Stimulated activated CD4-positive, alpha-beta T cell treated with anti-CD3 and anti-CD28 coated beads, Interleukin-12 subunit alpha, Interleukin-12 subunit beta, amount 100 ng/mL, for 24 hours (primary cell): ENCODE measurements around the gene C1GALT1C1.
"Not testable (repeated sequence)": the region's sequence is repeated elsewhere in the genome, so short reads cannot be mapped to it uniquely, and the experiment has no call there.

ENCODE experiments used
- DNase-seq, 2 experiments: peaks; one replicate each; pipeline ENCODE4 v3.0.0-alpha.2; 2020; ENCODE audit warnings: low read depth in 2 of 2

Gene C1GALT1C1

DNA sequence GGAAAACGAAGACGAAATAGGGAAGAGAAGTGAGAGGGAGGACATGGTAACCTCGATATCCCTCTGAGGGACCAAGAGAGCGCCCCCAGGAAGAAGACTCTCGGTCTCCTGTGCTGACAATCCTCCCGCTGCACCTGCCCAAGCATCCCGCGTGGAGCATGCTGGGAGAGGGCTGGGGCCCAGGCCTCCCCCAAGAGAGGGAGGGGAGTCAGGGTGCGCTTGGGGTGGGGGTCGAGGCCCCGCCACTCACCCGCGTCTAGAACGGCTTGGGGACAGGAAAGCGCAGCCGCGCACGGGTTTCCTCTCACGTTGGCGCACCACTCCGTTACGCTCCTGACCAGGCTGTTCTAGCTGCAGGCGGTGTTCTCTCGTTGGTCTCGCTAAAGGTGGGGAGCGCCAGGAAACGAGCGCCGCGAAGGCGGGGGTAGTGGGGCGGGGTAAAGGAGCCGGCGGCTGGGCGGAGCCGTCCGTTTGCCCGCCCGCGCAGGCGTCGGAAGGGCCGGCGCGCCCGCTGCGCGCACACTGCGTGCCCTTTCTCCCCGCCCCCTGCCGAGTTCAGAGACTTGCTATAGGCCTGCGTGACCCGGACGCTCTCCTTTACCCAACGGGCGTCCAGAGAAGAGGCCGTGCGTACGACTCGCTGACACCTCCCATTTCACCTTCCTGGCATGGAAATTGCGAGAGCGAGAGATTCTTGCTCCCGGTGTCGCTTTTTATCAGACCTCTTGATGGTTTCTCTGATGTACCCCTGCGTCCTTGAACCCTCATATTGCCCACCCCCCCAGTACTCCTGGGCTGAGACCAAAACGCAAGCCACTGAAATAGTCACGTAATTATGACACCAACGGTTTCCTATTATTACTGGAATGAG lies at the start of gene C1GALT1C1:
Gene C1GALT1C1 (minus strand): TSS at position 388 of the 871 bp plus-strand sequence. CDS start 2,888 bp downstream, outside the sequence.
- peak; percentile 78 to 79 for DNase-seq

DNA sequence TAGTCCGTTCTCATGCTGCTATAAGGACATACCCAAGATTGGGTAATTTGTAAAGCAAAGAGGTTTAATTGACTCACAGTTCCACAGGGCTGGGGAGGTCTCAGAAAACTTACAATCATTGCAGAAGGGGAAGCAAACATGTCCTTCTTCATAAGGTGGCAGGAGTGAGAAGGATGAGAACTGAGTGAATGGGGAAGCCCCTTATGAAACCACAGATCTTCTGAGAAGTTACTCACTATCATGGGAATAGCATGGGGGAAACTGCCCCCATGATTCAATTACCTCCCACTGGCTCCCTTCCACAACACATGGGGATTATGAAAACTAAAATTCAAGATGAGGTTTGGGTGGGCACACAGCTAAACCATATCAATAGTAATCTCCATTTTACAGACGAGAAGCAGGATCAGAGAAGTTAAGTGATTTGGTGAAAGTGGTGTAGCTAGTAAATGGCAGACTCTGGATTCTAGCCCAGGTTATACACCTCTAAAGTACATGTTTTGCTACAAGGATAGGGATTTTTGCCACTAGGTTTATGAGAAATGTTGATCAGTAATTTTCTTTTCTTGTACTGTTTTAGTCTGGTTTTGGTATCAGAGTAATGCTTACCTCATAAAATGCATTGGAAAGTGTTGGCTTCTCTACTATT lies 47.3 kb upstream of the C1GALT1C1 start:
- no peak for DNase-seq

DNA sequence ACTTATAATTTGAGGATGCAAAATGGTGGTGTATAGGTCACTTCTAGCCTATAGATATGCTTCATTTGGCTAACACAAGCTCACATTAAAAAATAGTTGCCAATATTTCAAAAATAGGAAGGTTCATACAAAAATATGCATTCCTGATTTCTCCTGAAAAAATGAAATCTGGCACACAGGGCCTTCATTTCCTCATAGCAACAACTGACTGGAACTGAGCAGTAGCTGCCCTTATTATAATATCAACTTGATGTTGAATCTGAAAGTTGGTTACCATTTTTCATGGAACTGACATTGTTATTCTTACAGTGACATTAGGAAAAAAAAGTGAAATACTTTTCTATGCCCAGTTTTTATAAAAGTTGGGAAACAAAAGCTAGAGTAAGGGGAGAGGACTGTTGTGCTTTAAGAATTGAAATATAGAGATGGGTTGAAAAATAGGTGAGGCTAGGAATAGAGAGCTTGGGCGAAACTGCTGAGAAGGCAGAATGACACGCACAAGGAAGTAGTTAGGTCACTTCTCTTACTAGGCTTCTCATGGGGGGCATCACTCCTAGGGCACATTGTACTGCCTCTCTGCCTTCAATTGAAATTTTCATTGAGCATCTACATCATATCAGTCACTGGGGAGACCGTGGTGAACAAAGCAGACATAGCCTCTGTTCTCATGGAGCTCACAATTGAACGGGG lies 43.1 kb upstream of the C1GALT1C1 start:
- DNase-seq, result no peak

DNA sequence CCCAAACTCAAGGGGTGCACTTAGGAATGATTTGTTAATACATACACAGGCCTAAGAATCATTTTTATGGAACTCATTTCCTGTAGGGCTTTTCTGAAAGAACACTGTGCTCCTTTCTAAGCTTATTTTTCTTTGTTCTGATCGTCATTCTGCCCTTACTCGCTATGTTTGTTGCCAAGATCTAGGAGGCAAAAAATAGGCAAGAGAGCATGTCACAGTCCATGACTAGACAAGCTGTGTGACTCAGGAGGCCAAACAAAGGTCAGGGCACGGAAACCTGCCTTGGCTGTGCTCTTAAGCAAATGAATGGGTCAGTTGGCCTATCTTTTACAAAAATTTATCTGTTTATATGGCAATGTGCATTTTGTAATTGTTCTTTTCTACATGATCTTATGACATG lies 42.5 kb upstream of the C1GALT1C1 start:
- no peak for DNase-seq

DNA sequence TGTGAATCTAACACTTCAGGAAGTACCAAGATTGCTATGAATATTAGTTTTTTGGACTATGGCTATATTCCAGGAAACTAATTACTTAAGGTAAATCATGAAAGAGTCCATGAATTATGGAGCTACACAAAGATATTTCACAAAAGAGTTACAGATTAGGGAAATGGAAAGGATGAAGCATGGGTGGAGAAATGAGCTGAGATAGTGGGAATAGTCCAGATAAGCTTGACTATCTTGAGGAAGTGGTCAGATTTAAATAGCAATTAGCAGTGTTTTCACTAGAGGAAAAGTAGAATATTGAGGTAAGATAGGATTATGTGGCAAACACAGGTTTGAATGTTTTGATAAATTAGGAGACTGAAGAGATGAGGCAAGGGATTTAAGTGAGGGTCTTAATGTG lies 42.1 kb upstream of the C1GALT1C1 start:
- no peak for DNase-seq

DNA sequence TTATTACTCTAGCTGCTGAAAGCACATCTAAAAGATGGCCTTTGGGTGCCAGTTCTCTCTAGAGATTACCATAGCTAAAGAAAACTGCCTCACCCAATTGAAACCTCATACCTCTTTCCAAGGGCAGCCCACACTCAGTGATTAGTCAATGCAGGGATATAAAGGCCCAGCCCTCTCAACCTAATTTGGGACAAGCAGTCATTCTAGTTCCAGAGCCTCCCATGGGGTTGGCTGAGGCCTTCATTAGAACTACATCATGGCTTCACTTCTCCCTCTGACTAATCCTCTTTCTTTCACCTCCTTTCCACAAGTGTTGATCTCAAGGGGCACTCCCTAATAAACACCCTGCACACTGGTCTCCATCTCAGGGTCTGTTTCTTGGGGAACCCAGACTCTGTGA lies 38.5 kb upstream of the C1GALT1C1 start:
- DNase-seq, result no peak

DNA sequence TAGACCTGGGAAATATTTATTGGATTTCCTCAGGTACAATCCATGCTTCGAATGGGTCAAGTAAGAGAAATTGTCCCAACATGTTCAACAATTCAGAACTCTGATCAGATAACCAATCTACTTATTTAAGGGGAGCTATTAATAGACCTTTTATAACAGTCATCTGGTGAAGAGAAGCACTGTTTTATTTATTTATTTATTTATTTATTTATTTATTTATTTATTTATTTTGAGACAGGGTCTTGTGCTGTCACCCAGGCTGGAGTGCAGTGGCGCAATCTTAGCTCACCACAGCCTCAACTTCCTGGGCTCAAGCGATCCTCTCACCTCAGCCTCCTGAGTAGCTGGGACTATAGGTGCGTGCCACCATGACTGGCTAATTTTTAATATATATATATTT lies 34.7 kb upstream of the C1GALT1C1 start:
- not testable (repeated sequence) for DNase-seq

DNA sequence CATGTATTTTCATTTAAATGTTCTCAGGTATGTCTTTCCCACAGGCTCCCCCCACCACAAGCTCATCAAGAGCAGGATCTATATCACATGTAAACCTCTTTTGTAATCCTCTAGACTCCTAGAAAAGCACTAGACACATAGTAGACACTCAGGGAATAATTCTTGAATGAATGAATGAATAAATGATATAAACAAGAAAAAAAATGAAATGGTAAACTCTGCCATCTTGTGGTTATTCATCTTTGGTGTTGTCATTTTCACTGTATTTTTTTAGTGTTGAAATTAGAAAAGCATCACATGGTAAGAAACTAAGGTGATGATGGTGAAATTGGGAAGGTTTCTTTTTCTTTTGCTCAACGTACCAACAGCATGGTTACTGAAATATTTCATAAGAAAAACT lies 34.2 kb upstream of the C1GALT1C1 start:
- DNase-seq, result no peak

DNA sequence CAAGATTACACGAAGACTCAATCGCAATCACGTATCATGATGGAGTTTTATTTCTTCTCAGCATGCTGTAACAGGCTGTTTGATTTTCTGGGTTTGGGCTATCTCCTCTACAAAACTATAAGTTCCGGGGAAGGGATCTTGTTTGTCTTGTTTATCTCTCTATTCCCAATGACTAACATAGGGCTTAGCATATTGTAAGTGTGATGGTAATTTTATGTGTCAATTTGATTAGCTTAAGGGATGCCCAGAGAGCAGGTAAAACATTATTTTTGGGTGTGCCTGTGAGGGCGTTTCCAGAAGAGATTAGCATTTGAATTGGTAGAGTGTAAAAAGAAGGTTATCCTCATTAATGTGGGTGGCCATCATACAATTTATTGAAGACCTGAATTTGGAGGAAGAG lies 32.8 kb upstream of the C1GALT1C1 start:
- DNase-seq, result no peak

DNA sequence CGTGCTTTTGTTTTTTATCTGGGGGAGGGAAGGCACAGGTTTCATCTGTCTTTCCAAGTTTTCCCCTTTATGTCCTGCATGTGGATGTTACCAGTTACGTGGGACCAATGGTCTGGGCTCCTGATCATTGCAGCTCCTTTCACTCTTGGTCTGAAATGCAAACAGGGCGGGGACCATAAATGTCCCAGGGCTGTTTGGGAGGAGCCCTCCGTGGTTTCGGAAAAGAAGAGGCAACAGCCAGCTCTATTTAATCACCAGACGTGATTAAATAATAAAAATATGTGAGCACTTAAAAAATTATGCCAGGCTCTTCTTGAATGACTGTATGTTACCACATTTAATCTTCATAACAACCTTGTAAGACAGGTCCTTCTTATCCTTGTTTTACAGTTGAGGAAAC lies 30.8 kb upstream of the C1GALT1C1 start:
- DNase-seq, result no peak

DNA sequence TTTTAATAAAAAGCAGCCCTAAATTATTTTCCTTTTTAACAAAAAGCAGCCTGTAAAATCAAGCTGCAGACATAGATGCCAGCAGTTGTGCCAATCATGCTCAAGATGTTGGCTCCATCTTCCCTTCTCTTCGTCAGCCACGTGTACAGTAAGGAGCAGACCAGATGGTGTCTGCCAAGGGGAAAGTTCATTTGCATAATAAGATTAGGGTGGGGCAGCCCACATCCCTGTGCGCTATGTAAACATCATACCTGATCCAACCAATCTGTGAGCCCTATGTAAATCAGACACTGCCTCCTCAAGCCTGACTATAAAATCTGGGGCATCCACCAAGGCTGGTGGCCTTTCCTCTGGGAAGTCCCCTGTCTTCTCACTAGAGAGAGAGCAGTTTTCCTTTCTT lies 23.1 kb upstream of the C1GALT1C1 start:
- no peak for DNase-seq

DNA sequence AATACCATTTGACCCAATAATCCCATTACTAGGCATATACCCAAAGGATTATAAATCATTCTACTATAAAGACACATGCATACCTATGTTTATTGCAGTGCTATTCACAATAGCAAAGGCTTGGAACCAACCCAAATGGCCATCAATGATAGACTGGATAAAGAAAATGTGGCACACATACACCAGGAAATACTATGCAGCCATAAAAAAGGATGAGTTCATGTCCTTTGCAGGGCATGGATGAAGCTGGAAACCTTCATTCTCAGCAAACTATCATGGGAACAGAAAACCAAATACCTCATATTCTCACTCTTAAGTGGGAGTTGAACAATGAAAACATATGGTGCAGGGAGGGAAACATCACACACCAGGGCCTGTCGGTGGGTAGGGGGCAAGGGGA lies 22.4 kb upstream of the C1GALT1C1 start:
- DNase-seq, result not testable (repeated sequence)

DNA sequence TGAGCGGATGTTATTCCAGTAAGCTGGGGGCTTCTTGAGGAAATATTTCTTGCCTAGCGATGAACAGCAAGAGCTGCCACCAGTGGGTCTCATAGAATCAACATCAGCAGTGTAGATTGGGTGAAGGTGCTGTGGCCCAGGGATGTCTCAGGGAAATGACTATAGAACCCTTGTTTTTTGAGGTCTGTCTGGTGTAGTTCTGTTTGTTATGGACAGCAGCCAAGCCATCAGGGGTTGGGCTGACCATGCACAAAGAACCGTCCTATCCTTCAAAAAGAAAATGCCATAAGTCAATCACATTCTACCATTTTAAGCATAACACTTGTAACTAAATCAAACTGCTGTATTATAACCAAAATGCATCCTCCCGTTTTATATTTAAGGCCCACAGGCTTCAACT lies 17.3 kb upstream of the C1GALT1C1 start:
- no peak for DNase-seq

DNA sequence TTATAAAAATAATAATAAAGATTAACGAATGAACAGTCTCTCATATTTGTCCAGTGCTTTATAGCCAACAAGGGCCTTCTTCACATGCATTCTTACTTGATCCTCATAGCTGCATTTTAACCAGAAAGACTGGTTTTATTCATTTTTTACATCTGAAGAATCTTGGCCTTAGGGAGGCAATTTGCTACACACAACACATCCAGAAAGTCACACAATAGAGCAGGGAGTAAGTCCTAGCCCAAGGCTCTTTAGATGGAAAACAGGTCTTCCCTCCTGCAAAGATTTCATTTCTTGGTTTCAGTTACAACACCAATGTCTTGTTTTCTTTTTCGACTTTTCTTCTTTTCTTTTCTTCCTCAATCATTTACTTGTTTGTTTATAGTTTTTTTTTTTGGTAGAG lies 13.0 kb upstream of the C1GALT1C1 start:
- DNase-seq, result no peak

DNA sequence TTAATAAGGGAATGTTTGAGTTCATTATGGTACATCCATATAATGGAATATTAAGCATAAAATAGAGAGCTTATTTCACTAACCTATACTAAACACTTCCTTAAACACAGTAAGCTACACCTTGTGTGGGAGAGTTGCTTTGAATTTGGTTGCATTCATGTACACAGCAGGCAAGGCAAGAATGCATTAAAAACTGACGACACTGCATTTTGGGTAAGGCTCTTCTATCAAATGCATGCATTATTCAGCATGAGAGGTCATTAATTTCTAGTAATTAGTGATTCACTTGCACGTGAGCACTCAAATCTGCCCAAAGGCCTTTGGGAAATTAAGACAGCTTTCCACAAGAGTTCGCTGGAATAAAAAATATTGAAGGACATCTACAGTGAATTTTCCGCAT lies 8.8 kb upstream of the C1GALT1C1 start:
- no peak for DNase-seq

DNA sequence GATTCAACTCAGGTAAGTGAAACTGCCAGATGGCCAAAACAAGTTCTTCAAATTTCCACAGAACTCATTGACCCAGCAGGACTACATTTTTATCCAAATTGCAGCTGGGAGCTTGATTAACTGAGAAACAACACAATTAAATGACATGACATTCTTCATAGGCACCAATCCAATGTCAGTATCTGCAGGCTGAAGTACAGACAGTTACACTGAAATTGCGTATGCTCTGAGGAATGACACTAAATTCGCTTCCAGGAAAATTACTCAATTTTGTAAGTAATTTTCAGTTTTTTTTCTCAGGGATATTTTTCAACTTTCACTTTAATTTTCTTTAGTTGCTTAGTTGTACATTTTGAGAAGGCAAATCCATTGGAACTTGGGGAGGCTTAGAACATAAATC lies 4.5 kb downstream of the C1GALT1C1 start:
- no peak for DNase-seq

DNA sequence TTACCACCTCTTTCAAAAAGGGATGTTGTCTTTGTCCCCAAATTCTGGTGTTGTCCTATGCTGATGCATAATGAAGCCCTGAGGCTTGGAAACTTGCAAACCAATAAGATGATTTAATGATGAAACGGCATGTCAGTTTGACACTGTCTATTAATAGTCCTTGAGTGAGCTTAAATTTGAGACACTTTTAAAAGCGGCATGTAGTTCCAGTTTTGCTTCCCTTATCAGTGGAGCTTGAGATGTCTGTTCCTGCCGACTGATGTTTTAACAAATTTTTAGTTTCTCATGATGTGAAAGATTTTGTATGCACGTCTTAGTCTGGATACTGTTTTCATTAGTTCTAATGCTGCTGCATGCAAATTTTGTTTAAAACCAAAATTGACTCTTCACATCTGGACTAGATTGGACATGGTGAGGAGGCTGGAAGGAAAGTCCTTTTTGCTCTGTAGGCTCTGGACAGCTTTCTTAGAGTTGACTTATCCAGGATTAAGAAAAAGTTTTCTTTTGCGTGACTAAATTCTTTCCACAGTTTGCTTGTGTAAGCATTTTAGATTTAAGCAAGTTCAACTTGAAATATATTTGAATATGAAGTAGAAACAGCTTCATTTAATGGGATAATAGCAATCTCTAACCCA lies 11.7 kb downstream of the C1GALT1C1 start:
- DNase-seq, result no peak

DNA sequence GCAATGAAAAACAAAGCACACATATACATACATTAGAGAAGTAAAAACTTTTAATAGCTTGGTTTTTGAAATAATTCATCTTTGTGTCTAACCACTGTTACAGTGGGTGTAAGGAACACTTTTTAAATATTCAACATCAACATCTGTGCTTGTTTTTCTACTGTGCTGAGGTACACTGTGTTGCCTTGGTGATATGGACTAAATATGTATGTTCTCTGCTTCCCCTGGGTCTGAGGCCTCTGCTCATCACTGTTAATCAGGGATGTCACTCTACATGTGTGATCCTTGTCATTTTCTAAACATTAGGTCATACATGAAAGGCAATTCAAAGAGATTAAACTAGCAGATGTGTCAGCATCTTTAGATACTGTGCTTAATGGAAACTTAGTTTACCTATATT lies 15.0 kb downstream of the C1GALT1C1 start:
- DNase-seq, result no peak

DNA sequence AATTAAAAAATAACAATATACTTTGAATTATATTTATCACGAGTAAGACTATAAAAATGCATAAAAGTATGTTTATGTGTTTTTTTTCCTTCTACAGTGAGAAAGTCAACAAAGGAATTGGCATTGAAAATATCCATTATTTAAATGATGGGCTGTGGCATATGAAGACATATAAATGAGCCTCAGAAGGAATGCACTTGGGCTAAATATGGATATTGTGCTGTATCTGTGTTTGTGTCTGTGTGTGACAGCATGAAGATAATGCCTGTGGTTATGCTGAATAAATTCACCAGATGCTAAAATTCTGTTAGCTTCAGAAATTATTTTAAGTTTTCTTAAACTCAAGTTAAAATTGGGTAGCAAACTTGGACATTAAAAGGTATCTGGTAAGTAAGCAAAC lies 17.8 kb downstream of the C1GALT1C1 start:
- DNase-seq, result no peak

DNA sequence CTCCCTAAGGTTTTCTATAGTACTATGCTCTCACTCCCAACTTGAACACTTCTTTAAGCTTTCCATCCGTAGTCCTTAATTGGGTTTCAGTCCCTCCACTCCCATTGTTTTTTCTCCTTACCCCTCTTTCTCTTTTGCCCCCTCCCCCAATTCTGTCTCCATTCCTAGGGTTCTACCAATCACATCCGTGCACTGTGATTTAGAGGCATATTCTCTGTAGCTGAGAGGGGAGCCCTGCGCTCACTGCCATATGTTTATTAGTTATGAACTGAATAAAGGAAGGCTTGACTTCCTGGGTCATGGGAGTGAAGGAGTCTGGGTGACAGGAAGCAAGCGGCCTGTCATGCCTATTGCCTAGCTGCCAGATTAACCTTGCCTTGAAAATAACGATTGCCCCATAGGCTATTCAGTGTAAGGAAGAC lies 25.5 kb downstream of the C1GALT1C1 start:
- peak; percentile 1 to 2 for DNase-seq

DNA sequence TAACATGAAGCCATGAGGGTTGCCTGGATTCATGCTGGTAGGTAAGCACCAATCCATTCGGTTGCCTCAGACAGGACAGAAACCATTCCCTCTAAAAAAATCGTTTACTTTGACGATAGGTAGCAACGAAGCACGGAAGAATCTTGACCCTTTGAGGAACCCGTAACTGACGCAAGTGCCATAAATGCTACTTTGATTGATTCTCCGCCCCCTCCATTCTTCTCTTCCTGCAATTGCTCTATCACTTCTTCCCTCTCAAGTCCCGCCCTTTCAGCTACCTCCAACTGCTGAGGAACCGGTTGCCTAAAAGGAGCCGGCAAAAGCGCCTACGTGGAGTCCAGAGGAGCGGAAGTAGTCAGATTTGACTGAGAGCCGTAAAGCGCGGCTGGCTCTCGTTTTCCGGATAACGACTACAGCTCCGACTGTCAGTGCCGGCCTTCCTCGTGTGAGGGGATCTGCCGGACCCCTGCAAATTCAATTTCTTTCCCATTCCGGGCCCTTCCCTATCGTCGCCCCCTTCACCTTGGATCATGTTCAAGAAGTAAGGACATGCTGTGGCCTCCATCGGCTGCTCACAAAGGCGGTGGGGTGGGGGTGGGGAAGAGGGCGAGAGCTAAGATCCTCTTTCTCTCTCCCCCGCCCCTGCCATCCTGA lies 26.0 kb downstream of the C1GALT1C1 start, which contains the start of gene MCTS1:
Gene MCTS1 (plus strand): TSS at position 395 of the 654 bp plus-strand sequence. CDS start 136 bp downstream, at position 531.
- DNase-seq, result peak; percentile 51 to 57
